Right lung (tissue), 5 donors: ENCODE measurements around the gene MCAT. TPM values are rescaled to one million over a fixed set of nuclear protein-coding genes. Genes with fewer than 3 reads are reported as not detected.

ENCODE experiments used
- DNase-seq, 2 donors: peaks; one replicate each; pipeline ENCODE4 v3.0.0-alpha.2; 2013
- polyA plus RNA-seq, 5 donors: library from polyadenylated mRNA; unstranded; fragments of 120-200 nt; gene quantifications; one replicate each; pipeline versions ENCODE4 v1.2.1 to v1.2.3, GENCODE V29; 2013; ENCODE audit warnings: inconsistent platforms in 1 of 5, low replicate concordance in 1 of 5; ENCODE audit not compliant: insufficient read length in 5 of 5, insufficient read depth in 1 of 5

The MCAT gene
- polyA plus RNA-seq, 5 donors = 12.8 to 22.4 (median 15.0) TPM

DNA sequence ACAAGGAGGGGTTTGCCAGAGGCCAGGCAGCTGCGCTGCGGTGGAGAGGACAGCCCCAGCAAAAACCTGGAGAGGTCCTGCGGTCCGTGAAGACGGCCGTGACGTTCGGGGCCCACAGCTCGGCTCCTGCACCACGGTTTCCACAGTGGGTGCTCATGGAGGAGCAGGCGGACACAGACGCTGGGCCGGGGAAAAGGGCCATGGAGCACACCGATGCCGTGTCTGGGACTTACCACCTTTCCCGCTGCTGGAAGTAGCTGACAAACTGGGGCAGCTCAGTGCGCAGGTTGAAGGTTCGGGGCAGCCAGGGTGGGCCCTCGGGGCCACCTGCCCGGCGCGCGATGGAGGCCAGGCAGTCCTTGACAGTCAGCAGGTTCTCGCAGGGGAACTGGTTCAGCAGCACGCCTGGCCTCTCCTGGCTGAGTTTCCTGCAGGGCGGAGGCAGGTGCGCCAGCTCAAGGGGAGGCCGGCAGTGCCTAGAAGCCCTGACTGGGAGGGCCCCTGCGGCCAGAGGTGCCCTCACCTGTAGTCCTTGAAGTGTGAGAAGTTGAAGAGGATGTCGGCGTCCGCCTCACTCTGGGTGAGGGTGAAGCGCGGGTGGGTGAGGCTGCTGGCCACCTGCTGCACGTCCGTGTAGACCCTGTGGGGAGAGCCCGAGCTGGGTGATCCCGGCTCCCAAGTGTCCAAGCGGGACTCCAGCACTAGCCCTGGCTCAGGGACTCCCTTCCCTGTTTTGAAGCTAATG lies 30.9 kb upstream of the MCAT start:
- no peak for DNase-seq

DNA sequence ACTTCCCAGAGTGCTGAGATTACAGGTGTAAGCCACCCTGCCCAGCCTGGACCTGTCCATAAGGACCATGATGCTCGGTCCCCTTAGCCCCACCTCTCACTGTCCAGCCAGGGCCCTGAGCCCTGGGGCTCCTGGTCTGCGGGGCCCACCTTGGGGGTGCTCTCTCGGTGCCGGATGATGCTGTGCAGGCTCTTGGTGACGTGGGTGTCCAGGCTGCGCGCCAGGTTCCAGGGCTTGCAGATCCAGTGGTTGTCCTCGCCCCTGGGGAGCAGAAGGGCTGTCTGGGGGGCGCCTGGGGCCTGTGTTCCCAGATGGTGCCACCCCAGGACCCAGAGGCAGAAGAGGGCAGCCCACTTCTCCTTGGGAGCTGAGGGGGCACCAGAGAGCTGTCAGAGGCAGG lies 30.4 kb upstream of the MCAT start:
- DNase-seq = no peak

DNA sequence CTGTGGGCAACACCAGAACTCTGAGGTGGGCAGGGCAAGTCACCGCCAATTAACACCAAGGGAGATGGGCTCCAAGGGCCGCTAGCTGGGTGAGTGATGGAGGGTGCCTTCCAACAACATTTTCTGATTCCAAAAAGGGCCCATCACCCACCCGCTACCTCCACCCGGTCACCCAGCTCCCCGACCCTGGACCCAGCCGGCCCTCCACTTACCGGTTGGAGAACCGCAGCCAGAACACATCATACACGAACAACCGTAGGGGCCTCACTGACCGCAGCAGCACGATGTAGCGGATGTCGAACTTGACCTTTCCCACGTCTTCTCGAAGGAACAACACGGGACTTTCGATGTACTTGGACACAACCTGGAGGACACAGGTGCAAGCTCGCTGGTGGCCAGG lies 29.0 kb upstream of the MCAT start:
- no peak for DNase-seq

- no peak for DNase-seq
Measured at GRCh38 chr22:43171607-43172006, 28.4 kb upstream of the MCAT start.

DNA sequence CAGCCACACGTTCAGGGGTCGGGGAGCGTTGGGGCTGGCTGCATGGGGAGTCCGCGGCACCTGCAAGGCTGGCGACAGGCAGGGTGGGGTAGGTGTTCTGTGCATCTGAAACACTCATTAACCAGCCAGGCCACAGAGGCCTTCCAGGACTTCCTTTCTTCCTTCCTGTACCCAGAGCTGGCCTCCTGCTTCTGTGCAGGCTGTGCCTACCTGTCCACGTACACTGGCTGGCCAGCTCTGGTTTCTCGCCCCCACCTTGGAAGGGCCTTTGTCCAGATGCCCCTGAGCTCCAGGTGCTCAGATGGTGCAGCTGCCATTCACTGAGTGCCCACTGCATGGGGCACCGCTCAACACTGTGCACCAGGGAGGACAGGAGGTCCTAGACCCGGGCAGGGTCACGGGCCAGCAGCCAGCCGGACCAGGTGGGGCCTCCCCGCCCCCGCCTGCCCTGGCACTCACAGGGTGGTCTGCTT lies 27.9 kb upstream of the MCAT start:
- no peak for DNase-seq

- no peak for DNase-seq
Measured at GRCh38 chr22:43170131-43170480, 26.9 kb upstream of the MCAT start.

GRCh38 chr22:43169310-43170130 lies 26.3 kb upstream of the MCAT start:
- no peak for DNase-seq

GRCh38 chr22:43168471-43169309 lies 25.5 kb upstream of the MCAT start:
- no peak for DNase-seq

GRCh38 chr22:43167001-43167589 lies 23.9 kb upstream of the MCAT start:
- no peak for DNase-seq

- DNase-seq = no peak
Measured at GRCh38 chr22:43166132-43166930, 23.1 kb upstream of the MCAT start.

DNA sequence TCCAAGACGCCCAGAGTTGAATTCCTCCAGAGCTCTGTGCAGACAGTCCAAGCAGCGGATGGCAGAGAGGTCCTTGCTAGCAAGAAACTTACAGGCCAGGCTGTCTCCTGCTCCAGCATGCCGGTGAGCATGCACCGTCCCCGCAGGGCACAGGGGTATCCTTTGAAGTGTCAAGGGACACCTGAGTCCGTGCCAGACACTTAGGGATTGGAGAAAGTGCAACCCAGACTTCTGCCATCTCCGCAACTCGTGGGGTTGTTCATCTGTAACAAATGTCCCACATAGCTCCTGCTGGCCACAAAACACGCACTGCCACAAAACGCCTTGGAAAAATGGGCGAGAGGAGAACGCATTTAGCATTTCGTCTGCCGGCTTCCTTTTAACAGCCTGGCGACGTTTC lies 21.4 kb upstream of the MCAT start:
- no peak for DNase-seq

GRCh38 chr22:43163241-43163795 lies 20.1 kb upstream of the MCAT start:
- DNase-seq = no peak

DNA sequence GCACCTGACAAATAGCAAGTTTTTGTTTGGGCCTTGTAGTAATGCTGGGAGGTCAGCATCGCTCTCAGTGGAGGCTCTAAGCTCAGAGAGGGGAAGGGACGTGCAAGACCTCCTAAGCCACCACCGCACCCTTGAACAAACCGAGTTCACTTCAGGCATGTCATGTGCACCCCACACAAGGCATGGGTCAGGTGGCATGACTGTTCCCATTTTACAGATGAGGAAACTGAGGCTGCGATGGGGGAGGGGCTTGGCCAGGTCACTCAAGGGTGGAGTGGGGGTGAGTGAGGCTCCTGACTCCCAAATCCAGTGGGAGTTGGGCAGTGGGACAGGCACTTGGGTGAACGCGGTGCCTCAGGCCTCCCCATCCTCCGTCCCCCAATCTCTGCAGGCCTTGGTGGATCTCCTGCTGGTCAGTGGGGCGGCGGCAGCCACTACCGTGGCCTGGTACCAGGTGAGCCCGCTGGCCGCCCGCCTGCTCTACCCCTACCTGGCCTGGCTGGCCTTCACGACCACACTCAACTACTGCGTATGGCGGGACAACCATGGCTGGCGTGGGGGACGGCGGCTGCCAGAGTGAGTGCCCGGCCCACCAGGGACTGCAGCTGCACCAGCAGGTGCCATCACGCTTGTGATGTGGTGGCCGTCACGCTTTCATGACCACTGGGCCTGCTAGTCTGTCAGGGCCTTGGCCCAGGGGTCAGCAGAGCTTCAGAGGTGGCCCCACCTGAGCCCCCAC lies 19.4 kb upstream of the MCAT start:
- DNase-seq = no peak

GRCh38 chr22:43160497-43161126 lies 17.4 kb upstream of the MCAT start:
- no peak for DNase-seq

GRCh38 chr22:43159484-43160178 lies 16.4 kb upstream of the MCAT start:
- no peak for DNase-seq

GRCh38 chr22:43158778-43159483 lies 15.7 kb upstream of the MCAT start:
- no peak for DNase-seq

GRCh38 chr22:43157874-43158546 lies 14.8 kb upstream of the MCAT start:
- DNase-seq = no peak

DNA sequence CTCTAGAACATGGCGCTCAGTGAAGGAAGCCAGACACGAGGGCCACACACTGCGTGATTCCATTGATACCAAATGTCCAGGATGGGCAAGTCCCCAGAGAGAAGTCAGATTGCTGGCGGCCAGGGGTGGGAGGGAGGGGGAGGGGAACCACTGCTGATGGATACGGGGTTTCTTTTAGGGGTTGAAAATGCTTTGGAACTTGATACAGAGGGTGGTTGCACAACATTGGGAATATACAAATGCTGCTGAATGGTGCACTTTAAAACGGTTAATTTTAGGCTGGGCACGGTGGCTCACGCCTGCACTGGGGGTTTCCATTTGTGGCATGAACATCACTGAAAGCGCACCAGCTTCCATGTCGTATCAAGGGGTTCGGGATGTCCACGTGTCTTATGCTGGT lies 13.2 kb upstream of the MCAT start:
- no peak for DNase-seq
